ENCODE results near the gene CFD. TPM values are rescaled to one million over a fixed set of nuclear protein-coding genes. Genes with fewer than 3 reads are reported as not detected.
"Not testable (repeated sequence)": the region's sequence is repeated elsewhere in the genome, so short reads cannot be mapped to it uniquely, and the experiment has no call there.

The CFD gene
- total RNA-seq, 2 experiments from 2014 or later = 0.17 to 0.25 TPM

- CTCF ChIA-PET = no interaction called here
- Mint-ChIP-seq H3K4me3 (no peak overlapping the region), H3K9me3 (no peaks in the 10 kb centered on the region), H3K36me3 (ENCODE audit: low read depth) (peaks cover 12% of the 10 kb centered on the region), H3K4me1 (ENCODE audit: low read depth) (no peaks in the 10 kb centered on the region), H3K27ac (no peak overlapping the region), H3K27me3 (ENCODE audit: low read depth) (no peaks in the 10 kb centered on the region)
- no peak for DNase-seq
- intact Hi-C loops (cut with micrococcal nuclease) = no loop called here
Observed at GRCh38 chr19:882871-883497, 23.5 kb downstream of the CFD start.

DNA sequence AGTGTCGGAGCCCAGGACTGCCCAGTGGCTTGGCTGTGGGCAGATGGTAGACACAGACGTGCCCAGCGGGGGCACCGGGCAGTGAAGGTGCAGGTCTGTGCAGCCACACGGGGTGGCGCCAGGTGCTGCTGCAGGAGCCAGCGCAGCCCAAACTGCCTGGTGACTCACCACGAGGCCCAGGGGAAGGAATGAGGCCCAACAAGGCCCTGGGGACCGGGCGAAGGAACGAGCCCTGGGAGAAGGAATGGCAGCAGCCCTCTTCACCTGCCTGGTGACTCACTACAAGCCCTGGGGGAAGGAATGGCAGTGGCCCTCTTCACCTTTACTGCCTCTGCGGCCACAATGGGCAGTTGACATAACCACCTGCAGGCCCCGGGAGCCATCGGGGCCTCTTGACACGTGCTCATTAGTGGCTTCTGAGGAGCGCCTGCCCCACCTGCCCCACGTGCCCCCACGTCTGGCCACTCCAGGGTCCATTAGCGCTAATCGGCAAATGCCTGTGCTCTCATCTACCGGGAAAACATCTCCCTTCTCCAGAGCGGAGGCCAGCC is 24.3 kb downstream of the CFD start:
- peaks cover 12% of the 10 kb centered on the region for H3K36me3 Mint-ChIP-seq (ENCODE audit: low read depth)
- DNase-seq = no peak
- H3K27ac Mint-ChIP-seq = no peak overlapping the region
- intact Hi-C loops (cut with micrococcal nuclease) = no loop called here
- no peaks in the 10 kb centered on the region for H3K27me3 Mint-ChIP-seq (ENCODE audit: low read depth)
- no peaks in the 10 kb centered on the region for H3K4me1 Mint-ChIP-seq (ENCODE audit: low read depth)
- no peaks in the 10 kb centered on the region for H3K9me3 Mint-ChIP-seq
- no peak overlapping the region for H3K4me3 Mint-ChIP-seq
- CTCF ChIA-PET = no interaction called here

DNA sequence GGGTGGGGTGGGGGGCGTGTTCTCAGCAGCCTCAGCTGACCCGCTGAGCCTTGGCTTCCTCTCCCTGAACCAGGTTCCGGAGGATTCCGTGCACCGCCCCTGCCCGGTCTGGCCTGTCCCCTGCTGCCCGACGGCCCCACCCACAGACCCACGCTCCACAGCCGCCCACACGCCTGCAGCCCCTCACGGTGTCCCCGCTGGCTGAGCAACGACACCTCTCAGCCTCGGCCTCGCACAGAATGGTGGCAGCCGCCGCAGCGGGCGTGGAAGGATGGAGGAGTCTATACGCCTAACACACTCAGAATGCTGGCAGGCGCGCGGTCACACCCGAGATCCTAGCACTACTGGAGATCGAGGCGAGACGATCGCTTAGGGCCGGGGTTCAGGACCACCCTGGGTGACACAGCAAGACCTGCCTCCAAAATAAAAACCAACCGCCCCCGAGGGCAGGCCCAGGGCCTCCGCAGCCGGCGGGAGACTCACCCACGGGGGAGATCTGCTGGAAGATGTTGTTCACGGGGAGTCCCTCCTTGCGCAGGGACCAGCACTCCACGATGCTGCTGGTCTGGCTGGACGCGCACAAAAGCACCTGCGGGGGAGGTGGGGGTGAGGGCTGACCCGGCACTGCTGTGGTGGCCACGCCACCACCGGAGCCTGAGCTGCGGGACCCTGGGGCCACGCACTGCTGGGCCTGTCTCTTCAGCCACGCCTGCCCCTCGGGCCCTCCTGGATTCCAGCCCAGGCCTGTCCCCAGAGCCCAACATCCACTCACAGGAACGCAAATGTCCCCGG is 25.2 kb downstream of the CFD start:
- no peak overlapping the region for H3K4me3 Mint-ChIP-seq
- no peaks in the 10 kb centered on the region for H3K9me3 Mint-ChIP-seq
- H3K27me3 Mint-ChIP-seq (ENCODE audit: low read depth) = no peaks in the 10 kb centered on the region
- no peak overlapping the region for H3K27ac Mint-ChIP-seq
- intact Hi-C loops (cut with micrococcal nuclease) = no loop called here
- CTCF ChIA-PET = no interaction called here
- peaks cover 14% of the 10 kb centered on the region for H3K36me3 Mint-ChIP-seq (ENCODE audit: low read depth)
- no peak for DNase-seq
- H3K4me1 Mint-ChIP-seq (ENCODE audit: low read depth) = no peaks in the 10 kb centered on the region

DNA sequence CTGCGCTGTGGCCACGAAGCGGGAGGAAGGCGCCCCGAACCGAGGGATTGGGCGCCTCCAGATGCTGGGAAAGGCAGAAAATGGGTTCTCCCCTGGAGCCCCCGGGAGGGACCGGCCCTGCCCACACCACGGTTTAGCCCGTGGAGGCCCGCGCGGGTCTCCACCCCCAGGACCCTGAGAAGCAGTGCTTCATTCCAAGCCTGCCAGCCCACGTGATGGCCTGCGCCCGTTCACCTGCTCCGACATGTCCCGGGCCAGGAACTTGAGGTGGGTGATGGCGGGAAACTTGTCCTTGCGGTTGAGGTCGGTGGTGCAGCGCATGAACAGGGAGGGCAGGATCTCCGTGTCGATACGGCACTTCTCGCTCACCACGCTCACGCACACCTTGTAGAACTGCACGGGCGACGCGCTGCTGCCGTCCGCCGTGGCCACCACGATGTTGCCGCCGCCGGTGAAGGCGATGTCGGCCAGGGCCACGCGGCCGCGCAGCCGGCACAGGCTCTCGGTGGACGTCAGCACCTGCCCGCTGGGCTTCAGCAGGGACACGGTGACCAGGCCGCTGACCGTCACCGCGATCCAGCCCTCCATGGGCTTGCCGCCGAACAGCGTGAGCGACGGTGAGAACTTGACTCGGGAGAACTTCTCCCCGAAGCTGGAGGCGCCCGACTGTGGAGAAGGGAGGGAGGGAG is 26.2 kb downstream of the CFD start:
- H3K36me3 Mint-ChIP-seq (ENCODE audit: low read depth) = peaks cover 13% of the 10 kb centered on the region
- no peaks in the 10 kb centered on the region for H3K9me3 Mint-ChIP-seq
- CTCF ChIA-PET = no interaction called here
- H3K4me3 Mint-ChIP-seq = no peak overlapping the region
- no peak overlapping the region for H3K27ac Mint-ChIP-seq
- DNase-seq = no peak
- no peaks in the 10 kb centered on the region for H3K27me3 Mint-ChIP-seq (ENCODE audit: low read depth)
- intact Hi-C loops (cut with micrococcal nuclease) = no loop called here
- no peaks in the 10 kb centered on the region for H3K4me1 Mint-ChIP-seq (ENCODE audit: low read depth)

DNA sequence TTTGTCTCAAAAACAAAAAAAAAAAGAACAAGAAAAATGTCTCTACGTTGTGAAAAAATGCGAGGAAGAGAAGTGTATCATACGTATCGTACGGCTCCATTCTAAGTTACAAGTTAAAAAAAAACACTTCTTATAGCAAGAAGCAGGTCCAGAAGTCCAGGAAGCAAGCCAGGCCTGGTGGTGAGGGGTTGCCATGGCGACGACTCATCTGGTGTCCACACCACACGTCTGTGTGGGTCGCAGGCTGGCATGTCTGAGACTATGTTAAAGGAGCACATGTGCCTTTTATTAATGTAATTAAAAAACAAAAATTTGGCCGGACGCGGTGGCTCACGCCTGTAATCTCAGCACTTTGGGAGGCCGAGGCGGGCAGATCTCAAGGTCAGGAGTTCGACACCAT is 27.6 kb downstream of the CFD start:
- H3K4me1 Mint-ChIP-seq (ENCODE audit: low read depth) = peaks cover 5% of the 10 kb centered on the region
- intact Hi-C loops (cut with micrococcal nuclease) = no loop called here
- peaks cover 11% of the 10 kb centered on the region for H3K36me3 Mint-ChIP-seq (ENCODE audit: low read depth)
- DNase-seq = no peak
- H3K4me3 Mint-ChIP-seq = no peak overlapping the region
- H3K27me3 Mint-ChIP-seq (ENCODE audit: low read depth) = no peaks in the 10 kb centered on the region
- H3K27ac Mint-ChIP-seq = no peak overlapping the region
- CTCF ChIA-PET = no interaction called here
- no peaks in the 10 kb centered on the region for H3K9me3 Mint-ChIP-seq

DNA sequence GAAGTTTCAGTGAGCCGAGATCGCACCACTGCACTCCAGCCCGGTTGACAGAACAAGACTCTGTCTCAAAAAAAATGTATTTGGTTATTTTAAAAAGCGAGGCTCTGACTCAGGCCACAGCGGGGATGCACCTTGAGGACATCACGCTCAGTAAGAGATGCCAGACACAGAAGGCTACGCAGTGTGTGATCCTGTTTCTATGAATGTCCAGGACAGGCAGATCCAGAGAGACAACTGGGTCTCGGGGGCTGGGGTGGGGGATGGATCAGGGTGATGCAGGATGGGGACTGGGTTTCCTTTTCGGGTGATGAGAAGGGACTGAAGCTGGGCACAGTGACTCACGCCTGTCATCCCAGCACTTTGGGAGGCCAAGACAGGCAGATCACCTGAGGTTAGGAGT is 28.1 kb downstream of the CFD start:
- no peak for DNase-seq
- Mint-ChIP-seq H3K27ac (no peak overlapping the region), H3K36me3 (ENCODE audit: low read depth) (peaks cover 7% of the 10 kb centered on the region), H3K9me3 (no peaks in the 10 kb centered on the region), H3K27me3 (ENCODE audit: low read depth) (no peaks in the 10 kb centered on the region), H3K4me3 (no peak overlapping the region), H3K4me1 (ENCODE audit: low read depth) (peaks cover 5% of the 10 kb centered on the region)
- CTCF ChIA-PET = no interaction called here
- intact Hi-C loops (cut with micrococcal nuclease) = no loop called here

DNA sequence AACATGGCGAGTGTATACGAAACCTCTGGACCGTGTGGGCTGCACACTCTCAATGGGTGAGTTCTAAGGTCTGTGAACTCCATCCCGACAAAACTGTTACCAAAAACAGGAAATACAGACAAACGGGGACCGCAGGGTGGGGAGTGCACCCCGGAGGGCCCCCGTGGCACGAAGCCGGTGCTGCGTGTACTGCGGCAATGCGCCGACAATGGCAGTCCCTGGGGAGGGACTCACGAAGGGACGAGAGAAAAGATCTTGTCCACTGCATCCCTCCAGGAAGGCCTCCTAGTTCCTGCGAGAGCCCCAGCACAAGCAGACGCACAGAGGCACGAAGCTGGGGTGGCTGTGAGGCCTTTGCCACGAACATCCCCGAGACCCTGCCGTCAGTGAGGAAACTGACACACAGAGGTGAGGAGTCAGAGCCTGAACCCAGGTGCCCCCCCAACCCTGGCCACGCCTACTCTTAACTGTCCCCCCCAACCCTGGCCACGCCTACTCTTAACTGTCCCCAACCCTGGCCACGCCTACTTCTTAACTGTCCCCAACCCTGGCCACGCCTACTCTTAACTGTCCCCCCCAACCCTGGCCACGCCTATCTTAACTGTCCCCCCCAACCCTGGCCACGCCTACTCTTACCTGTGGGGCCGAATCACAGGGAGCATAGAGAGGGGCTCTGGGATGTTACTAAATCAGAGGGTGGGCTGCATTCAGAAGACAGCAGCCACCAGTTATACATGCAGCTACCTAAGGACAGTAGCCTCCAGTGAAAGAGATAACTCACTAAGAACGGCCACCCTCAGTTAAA is 29.3 kb downstream of the CFD start:
- H3K4me3 Mint-ChIP-seq = no peak overlapping the region
- peaks cover 12% of the 10 kb centered on the region for H3K4me1 Mint-ChIP-seq (ENCODE audit: low read depth)
- DNase-seq = no peak
- CTCF ChIA-PET = no interaction called here
- intact Hi-C loops (cut with micrococcal nuclease) = no loop called here
- no peaks in the 10 kb centered on the region for H3K9me3 Mint-ChIP-seq
- H3K27me3 Mint-ChIP-seq (ENCODE audit: low read depth) = no peaks in the 10 kb centered on the region
- H3K36me3 Mint-ChIP-seq (ENCODE audit: low read depth) = peaks cover 8% of the 10 kb centered on the region
- H3K27ac Mint-ChIP-seq = no peak overlapping the region

GRCh38 chr19:889662-890295 is 30.3 kb downstream of the CFD start:
- intact Hi-C loops (cut with micrococcal nuclease) = no loop called here
- Mint-ChIP-seq H3K36me3 (ENCODE audit: low read depth) (peaks cover 6% of the 10 kb centered on the region), H3K27ac (no peak overlapping the region), H3K9me3 (no peaks in the 10 kb centered on the region), H3K4me1 (ENCODE audit: low read depth) (peaks cover 12% of the 10 kb centered on the region), H3K27me3 (ENCODE audit: low read depth) (no peaks in the 10 kb centered on the region), H3K4me3 (no peak overlapping the region)
- DNase-seq = no peak
- CTCF ChIA-PET = no interaction called here

- Mint-ChIP-seq H3K27ac (peak overlapping the region; percentile 61), H3K27me3 (ENCODE audit: low read depth) (no peaks in the 10 kb centered on the region), H3K4me3 (peak overlapping the region; percentile 63), H3K9me3 (no peaks in the 10 kb centered on the region), H3K36me3 (ENCODE audit: low read depth) (peaks cover 5% of the 10 kb centered on the region), H3K4me1 (ENCODE audit: low read depth) (peaks cover 14% of the 10 kb centered on the region)
- intact Hi-C loops (cut with micrococcal nuclease) = no loop called here
- no peak for DNase-seq
- CTCF ChIA-PET = no interaction called here
Observed at GRCh38 chr19:890831-891230, 31.4 kb downstream of the CFD start.

DNA sequence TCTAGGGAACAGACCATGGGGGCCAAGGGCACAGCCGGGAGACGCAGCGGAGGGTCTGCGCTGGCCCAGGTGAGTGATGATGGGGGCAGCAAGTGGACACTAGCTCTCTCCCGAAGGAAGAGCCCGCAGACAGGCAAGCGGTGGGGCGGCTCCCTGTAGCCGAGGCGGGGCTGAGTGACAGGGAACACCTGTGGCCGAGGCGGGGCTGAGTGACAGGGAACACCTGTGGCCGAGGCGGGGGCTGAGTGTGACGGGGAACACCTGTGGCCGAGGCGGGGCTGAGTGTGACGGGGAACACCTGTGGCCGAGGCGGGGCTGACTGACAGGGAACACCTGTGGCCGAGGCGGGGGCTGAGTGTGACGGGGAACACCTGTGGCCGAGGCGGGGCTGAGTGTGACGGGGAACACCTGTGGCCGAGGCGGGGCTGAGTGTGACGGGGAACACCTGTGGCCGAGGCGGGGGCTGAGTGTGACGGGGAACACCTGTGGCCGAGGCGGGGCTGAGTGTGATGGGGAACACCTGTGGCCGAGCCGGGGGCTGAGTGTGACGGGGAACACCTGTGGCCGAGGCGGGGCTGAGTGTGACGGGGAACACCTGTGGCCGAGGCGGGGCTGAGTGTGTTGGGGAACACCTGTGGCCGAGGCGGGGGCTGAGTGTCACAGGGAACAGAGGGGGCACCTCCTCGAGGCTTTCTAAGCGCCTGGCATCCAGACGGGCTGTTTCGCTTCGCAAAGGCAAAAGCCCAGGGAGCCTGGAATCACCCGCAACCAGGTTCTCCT is 32.1 kb downstream of the CFD start:
- not testable (repeated sequence) for DNase-seq

GRCh38 chr19:892243-892893 is 32.9 kb downstream of the CFD start:
- intact Hi-C loops (cut with micrococcal nuclease) = no loop called here
- no peaks in the 10 kb centered on the region for H3K9me3 Mint-ChIP-seq
- peaks cover 14% of the 10 kb centered on the region for H3K4me1 Mint-ChIP-seq (ENCODE audit: low read depth)
- peak overlapping the region; percentile 79 for H3K27ac Mint-ChIP-seq
- no peaks in the 10 kb centered on the region for H3K27me3 Mint-ChIP-seq (ENCODE audit: low read depth)
- peak overlapping the region; percentile 78 for H3K4me3 Mint-ChIP-seq
- CTCF ChIA-PET = interaction anchor here (0.6 to 1.1 kb wide), 3 partner anchors 29 to 139 kb away, joined by 3 to 5 read pairs (median 3); partner anchors contain the start of gene WDR18
- H3K36me3 Mint-ChIP-seq (ENCODE audit: low read depth) = peaks cover 13% of the 10 kb centered on the region
- DNase-seq = peak; percentile 37

More for the DNA sequence above, 32.1 kb downstream of the CFD start:
- H3K27me3 Mint-ChIP-seq (ENCODE audit: low read depth); H3K9me3 Mint-ChIP-seq; H3K36me3 Mint-ChIP-seq (ENCODE audit: low read depth); intact Hi-C loops (cut with micrococcal nuclease); CTCF ChIA-PET: not testable (repeated sequence)
- Mint-ChIP-seq H3K4me1 (ENCODE audit: low read depth) (peaks cover 14% of the 10 kb centered on the region), H3K27ac (peak overlapping the region; percentile 79), H3K4me3 (peak overlapping the region; percentile 78)

Measured in activated naive CD4-positive, alpha-beta T cell treated with anti-CD3 and anti-CD28 coated beads for 36 hours (primary cell).